ENCODE measurements around the gene IL15RA. TPM values are rescaled to one million over a fixed set of nuclear protein-coding genes. Genes with fewer than 3 reads are reported as not detected.

The IL15RA gene
- total and polyA plus RNA-seq, 2 donors (not counting 1 experiment from before 2014, with no cell fraction given), result 9.3 to 9.6 TPM

GRCh38 chr10:5902511-5903274, 74.7 kb downstream of the IL15RA start:
- CTCF ChIA-PET, result interaction anchor here (1.1 kb wide), 1 partner anchor 248 kb away, joined by 3 read pairs; no protein-coding TSS in a partner anchor
- H3K27me3 ChIP-seq (replicated peaks in 1 of 4; ENCODE audit: control extremely low read depth in 1 of 4, control insufficient read depth in 3 of 4, insufficient read depth in 4 of 4, low read length in 3 of 4), result no peaks in the 10 kb centered on the region

More at GRCh38 chr10:5902511-5903274, 74.7 kb downstream of the IL15RA start:
- peaks cover 4% of the 10 kb centered on the region for H4K20me1 ChIP-seq (ENCODE audit: control insufficient read depth, insufficient read depth, low read length, poor library complexity, severe bottlenecking)
- Mint-ChIP-seq H3K27me3 (no peaks in the 10 kb centered on the region), H3K9me3 (ENCODE audit: insufficient read depth) (no peaks in the 10 kb centered on the region), H3K4me1 (peaks cover 15% of the 10 kb centered on the region), H3K4me3 (no peak overlapping the region), H3K27ac (no peak overlapping the region)
- intact Hi-C loops (cut with micrococcal nuclease), result no loop called here
- H2AFZ ChIP-seq (ENCODE audit: insufficient read depth, low read depth, low read length, poor library complexity, severe bottlenecking), result no peak overlapping the region
- H3K4me1 ChIP-seq (ENCODE audit: control insufficient read depth in 2 of 2, insufficient read depth in 2 of 2, low read length in 2 of 2), result peaks cover 5 to 7% of the 10 kb centered on the region in 2 donors
- H3K9ac ChIP-seq (ENCODE audit: low read length), result no peak overlapping the region
- no peak overlapping the region for H3K27ac ChIP-seq (ENCODE audit: low read length in 2 of 2)
- H3K4me3 ChIP-seq (ENCODE audit: control extremely low read depth in 1 of 5, extremely low read depth in 1 of 5, insufficient read depth in 1 of 5, low read depth in 2 of 5, low read length in 4 of 5), result no peak overlapping the region
- no peak overlapping the region for H3K4me2 ChIP-seq (replicated peaks; ENCODE audit: low read depth, low read length, poor library complexity, severe bottlenecking)
- 100% methylated on average over 3 of the region's 18 CpGs for WGBS (ENCODE audit: insufficient coverage)
- peaks cover 0 to 8% (median 0%) of the 10 kb centered on the region in 3 donors for H3K9me3 ChIP-seq (ENCODE audit: control extremely low read depth in 1 of 3, control insufficient read depth in 2 of 3, insufficient read depth in 1 of 3, low read length in 2 of 3)
- DNase-seq (no peak), ATAC-seq (ENCODE audit: low read depth) (no peak)
- H3K79me2 ChIP-seq (ENCODE audit: control insufficient read depth, insufficient read depth, low read length), result peaks cover 93% of the 10 kb centered on the region
- POLR2A ChIA-PET, result interaction anchor here (0.6 to 0.7 kb wide), 2 partner anchors 12 to 77 kb away, joined by 3 read pairs; partner anchors contain the start of gene FBH1
- H3K36me3 ChIP-seq (replicated peaks in 1 of 2; ENCODE audit: control extremely low read depth in 1 of 2, control insufficient read depth in 1 of 2, extremely low read depth in 1 of 2, insufficient read depth in 2 of 2, low read length in 1 of 2), result peaks cover under 1 to 12% of the 10 kb centered on the region in 2 experiments
- TF ChIP-seq EZH2 (IDR thresholded peaks at IDR 0.05; ENCODE audit: borderline replicate concordance, insufficient read depth, low read depth, low read length, poor library complexity, severe bottlenecking) (no peak), CTCF (IDR thresholded peaks at IDR 0.05) (no peak)

Small RNA genes lying within 50 kb of the gene (small RNA-seq; reads per million reads assigned to genes)
- gene RF00397 (ENCODE audit: insufficient read length, low read depth, low replicate concordance), result not detected

Other genes starting within 250 kb of the IL15RA start
- 187 and 189 TPM in 2 replicates for gene GDI2, start 164.1 kb downstream of the IL15RA start, total RNA-seq
- 91.1 and 110 TPM in 2 replicates for gene GDI2, start 164.1 kb downstream of the IL15RA start, polyA plus RNA-seq
- 12.6 and 13.1 TPM in 2 replicates for gene ANKRD16, start 87.7 kb downstream of the IL15RA start, total RNA-seq
- 6.6 and 10.9 TPM in 2 replicates for gene ANKRD16, start 87.7 kb downstream of the IL15RA start, polyA plus RNA-seq
- gene FBH1, start 87.3 kb downstream of the IL15RA start, total RNA-seq, result 129 and 138 TPM in 2 replicates
- gene FBH1, start 87.3 kb downstream of the IL15RA start, polyA plus RNA-seq, result 86.4 and 126 TPM in 2 replicates
- 52.7 and 56.7 TPM in 2 replicates for gene IL2RA, start 84.8 kb upstream of the IL15RA start, total RNA-seq
- 3.8 and 7.2 TPM in 2 replicates for gene IL2RA, start 84.8 kb upstream of the IL15RA start, polyA plus RNA-seq
- gene RBM17, start 111.5 kb upstream of the IL15RA start, total RNA-seq, result 162 and 168 TPM in 2 replicates
- gene RBM17, start 111.5 kb upstream of the IL15RA start, polyA plus RNA-seq, result 34.7 and 48.2 TPM in 2 replicates
- gene PFKFB3, start 225.4 kb upstream of the IL15RA start, total RNA-seq, result 239 and 251 TPM in 2 replicates
- 13.2 and 16.8 TPM in 2 replicates for gene PFKFB3, start 225.4 kb upstream of the IL15RA start, polyA plus RNA-seq

Data from B cell (primary cell).